ENCODE data around the gene FOCAD. TPM values are rescaled to one million over a fixed set of nuclear protein-coding genes. Genes with fewer than 3 reads are reported as not detected.
A peak's percentile ranks its signal among the peaks of the same experiment; 100 is the strongest.

The FOCAD gene
- total RNA-seq, 1 experiment from 2014 or later = 33.5 TPM

DNA sequence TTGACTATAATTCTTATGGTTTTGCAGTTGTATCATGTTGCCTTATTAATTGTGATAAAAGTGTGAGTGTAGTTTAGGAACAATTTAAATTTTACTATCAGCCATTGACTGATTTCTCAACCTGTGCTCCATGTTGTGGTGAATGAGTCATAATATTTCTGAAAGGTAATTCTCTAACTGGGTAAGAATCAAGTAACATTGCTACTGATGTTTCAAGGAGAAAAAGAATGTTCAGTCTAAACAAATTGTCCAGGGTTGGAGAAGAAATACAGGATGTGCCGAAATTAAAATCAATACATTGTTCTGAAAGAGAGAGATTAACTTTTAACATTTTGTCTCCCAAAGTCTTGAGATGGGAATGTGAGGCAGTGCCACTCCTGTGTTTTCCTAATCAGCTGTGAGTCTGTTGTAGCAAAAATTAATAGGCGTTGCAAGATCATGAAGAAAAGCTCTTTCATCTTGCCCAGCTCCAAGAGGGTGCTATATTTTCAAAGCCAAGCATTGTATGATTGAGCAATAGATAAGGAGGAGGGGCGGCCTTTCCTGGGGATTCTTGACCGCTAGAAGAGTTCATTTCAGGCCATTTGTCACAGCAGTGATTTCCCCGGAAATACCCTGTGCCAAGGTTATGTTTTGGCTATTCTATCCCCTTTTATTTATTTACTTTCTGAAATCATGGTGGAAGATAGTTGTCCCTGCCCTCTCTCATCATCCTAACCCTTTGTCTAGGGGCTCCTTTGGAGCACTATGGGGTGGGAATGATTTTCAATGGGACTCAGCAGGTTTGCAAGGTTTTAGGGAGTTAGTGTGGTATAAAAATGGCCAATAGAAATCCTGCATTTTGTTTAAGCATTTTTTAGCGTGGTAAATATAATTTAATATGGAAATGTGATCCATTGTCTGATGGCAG, 151.6 kb downstream of the FOCAD start:
- in situ Hi-C loops (cut with HindIII; ENCODE audit: low sequenced_read_pairs) = no loop called here
- no peak for DNase-seq (ENCODE audit: low spot score)

DNA sequence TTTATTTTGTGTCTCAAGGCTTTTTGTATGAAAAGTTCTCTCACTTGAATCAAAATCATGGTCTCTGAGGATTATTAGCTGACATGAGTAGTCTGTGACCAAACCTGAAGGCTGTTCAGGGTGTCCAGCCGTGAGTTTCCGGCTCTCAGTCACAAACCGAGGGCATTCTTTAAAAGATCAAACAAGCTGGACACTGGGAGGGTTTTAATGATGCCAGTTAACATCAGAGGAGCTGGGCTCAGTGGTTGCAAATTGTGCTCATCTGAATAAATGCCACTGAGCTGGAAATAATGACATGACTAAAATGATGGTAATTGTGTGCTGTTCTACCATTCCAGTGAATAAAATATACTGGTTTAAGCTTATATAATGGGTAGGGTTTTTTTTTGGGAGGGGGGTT, 153.1 kb downstream of the FOCAD start:
- peak; percentile 9 for DNase-seq (ENCODE audit: low spot score)
- in situ Hi-C loops (cut with HindIII; ENCODE audit: low sequenced_read_pairs) = no loop called here

DNA sequence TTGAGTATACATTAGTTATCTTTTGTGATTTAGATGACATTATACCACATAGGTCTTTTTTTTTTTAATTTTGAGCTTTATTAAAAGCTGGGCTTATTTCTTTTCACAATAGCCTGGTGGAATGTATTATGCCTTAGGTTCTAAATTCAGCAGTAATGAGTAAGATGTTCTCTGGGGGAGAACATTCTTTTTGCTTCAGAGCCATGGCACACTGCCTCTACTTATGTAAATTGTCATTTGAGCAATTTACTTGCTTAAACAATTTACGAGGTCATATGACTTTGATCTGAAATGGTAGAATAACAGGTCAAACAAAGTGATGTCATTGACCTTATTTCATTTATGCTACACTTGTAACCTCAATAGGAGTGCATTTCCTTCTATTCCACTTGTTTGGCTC, 154.2 kb downstream of the FOCAD start:
- no peak for DNase-seq (ENCODE audit: low spot score)
- in situ Hi-C loops (cut with HindIII; ENCODE audit: low sequenced_read_pairs) = no loop called here

DNA sequence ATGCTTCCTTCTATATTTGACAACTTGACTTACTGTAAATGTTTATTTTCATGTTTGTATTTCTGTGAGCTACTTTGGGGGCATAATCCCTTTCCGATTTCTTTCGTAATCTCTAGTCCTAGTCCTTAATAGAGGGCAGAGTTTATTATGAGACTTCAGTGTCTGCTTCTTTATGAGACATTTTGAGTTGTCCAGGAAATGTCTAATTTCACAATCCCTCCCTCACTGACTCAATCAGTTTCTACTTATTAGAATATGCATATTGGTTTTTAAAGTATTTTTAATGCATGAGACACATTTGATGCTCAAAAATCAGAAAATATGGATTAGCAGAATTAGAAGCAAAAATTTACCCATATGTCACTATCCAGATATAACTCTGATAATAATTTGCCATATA, 160.9 kb downstream of the FOCAD start:
- DNase-seq (ENCODE audit: low spot score) = no peak
- in situ Hi-C loops (cut with HindIII; ENCODE audit: low sequenced_read_pairs) = no loop called here

GRCh38 chr9:20848490-20848889, 164.4 kb downstream of the FOCAD start:
- DNase-seq (ENCODE audit: low spot score) = no peak
- in situ Hi-C loops (cut with HindIII; ENCODE audit: low sequenced_read_pairs) = no loop called here

- DNase-seq (ENCODE audit: low spot score) = peak; percentile 6
Observed at GRCh38 chr9:20853866-20854265, 169.8 kb downstream of the FOCAD start.

GRCh38 chr9:20854444-20854843, 170.4 kb downstream of the FOCAD start:
- in situ Hi-C loops (cut with HindIII; ENCODE audit: low sequenced_read_pairs) = no loop called here
- DNase-seq (ENCODE audit: low spot score) = no peak

More at GRCh38 chr9:20853866-20854265, 169.8 kb downstream of the FOCAD start:
- in situ Hi-C loops (cut with HindIII; ENCODE audit: low sequenced_read_pairs) = no loop called here

- in situ Hi-C loops (cut with HindIII; ENCODE audit: low sequenced_read_pairs) = no loop called here
- no peak for DNase-seq (ENCODE audit: low spot score)
Observed at GRCh38 chr9:20863945-20864344, 179.9 kb downstream of the FOCAD start.

GRCh38 chr9:20865347-20865746, 181.3 kb downstream of the FOCAD start:
- in situ Hi-C loops (cut with HindIII; ENCODE audit: low sequenced_read_pairs) = no loop called here
- no peak for DNase-seq (ENCODE audit: low spot score)

DNA sequence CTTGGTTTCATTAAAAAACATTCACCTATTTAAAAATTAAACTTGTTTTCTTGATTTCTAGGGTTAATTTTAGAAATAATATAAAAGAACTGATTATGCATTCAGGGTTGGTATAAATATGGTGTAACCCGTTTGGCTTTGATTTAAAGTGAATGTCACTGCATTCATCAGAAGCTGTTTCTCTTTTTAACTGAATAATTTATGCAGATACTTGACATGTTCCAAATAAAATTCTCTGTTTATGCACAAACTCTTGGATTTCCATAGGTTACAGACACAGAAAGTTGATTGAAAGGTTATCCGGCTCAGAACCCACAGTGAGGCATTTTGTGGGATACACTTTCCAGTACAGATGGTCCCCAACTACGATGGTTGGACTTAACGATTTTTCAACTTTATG, 186.1 kb downstream of the FOCAD start:
- in situ Hi-C loops (cut with HindIII; ENCODE audit: low sequenced_read_pairs) = no loop called here
- no peak for DNase-seq (ENCODE audit: low spot score)

GRCh38 chr9:20872340-20872977, 188.4 kb downstream of the FOCAD start:
- DNase-seq (ENCODE audit: low spot score) = no peak
- in situ Hi-C loops (cut with HindIII; ENCODE audit: low sequenced_read_pairs) = no loop called here

- in situ Hi-C loops (cut with HindIII; ENCODE audit: low sequenced_read_pairs) = no loop called here
- DNase-seq (ENCODE audit: low spot score) = no peak
Observed at GRCh38 chr9:20873240-20873865, 189.3 kb downstream of the FOCAD start.

DNA sequence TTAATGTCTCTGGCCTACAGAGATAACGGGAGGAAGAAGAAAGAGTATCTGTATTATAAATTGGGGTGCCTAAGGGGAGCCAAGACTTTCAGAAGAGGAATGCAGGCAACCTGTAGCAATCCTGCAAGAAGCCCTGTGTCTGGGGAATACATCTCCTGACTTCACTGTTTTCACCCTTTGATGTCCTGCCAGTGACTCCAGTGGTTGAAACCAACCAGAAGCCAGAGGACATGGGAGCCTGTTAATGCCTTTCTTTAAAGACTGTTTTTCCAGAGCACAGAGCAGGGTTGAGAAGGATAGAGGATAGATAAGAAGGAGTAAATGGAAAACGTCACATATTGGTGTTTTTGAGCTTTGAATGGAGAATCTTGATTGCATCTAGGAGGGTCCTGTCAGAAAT, 196.2 kb downstream of the FOCAD start:
- in situ Hi-C loops (cut with HindIII; ENCODE audit: low sequenced_read_pairs) = no loop called here
- DNase-seq (ENCODE audit: low spot score) = no peak

DNA sequence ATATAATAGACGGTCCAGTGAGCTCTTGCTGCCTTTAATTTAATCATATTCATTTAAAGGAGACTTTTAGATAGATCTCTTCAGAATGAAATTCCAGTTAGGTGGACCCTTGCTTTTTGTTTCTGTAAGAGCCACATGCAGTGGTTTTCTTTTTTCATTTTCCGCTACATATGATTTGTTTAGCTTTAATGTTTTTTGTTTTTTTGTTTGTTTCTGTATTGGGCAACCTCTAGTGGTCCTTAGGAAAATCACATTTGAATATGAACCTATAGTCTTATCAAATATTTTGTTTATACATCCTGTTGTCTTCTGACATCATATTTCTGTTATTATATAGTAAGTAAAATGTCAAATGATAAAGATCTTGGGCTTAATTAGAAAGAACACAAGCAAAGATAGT, 196.6 kb downstream of the FOCAD start:
- in situ Hi-C loops (cut with HindIII; ENCODE audit: low sequenced_read_pairs) = no loop called here
- no peak for DNase-seq (ENCODE audit: low spot score)

DNA sequence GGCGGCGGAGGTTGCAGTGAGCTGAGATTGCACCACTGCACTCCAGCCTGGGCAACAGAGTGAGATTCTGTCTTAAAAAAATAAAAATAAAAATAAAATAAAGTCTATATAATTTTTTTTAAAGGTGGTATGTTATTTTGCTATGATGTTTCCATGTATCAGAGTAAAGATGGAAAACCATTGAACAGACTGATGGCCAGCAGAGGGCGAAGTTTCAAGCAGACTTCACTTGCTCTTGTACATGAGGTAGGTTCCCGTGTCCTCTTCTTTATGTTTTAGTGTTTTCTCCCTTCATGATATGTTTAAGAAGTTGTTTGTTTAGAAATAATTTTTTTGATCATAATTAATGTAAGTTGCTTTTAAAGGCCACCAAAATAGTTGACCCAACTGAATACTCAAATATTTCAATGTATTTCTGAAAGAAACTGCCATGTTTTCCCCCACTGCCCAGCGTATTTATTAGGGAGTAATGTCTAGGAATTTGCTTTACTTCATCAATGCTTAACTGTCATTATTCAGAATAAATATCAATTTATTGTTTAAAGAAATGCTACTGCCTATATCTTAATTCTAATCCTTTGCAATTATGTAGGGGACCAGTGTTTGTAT, 201.0 kb downstream of the FOCAD start:
- in situ Hi-C loops (cut with HindIII; ENCODE audit: low sequenced_read_pairs) = no loop called here
- DNase-seq (ENCODE audit: low spot score) = peak; percentile 61

DNA sequence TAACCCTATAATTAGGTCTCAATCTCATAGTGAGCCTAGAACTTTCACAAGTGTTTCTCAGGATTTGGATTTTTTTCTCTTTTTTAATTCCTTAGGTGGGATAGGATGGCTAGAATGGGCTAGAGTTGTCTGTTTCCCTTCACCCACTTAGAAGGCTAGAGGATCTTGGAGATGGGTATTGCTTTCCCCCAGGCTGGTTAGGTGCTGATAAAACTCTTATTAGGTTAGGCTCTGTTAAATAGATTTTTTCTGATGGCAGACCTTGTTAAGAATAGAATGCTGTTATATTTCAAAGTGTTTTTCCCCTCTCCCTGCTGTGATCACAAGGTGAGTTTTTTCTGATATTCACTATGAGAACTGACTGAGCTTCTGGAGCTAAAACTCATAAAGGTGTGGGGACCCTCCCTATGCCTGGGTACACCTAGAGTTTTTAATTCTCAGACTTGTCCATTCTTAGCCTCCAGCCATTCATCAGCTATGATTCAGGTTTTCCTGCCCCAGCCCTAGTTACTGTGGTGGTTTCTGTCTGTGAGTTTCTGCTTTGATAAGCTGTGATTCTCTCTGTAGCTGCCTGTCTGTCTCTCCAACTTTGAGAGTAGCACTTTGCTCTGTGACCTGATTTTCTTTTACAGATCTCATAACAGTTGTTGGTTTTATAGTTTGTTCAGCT, 215.0 kb downstream of the FOCAD start:
- in situ Hi-C loops (cut with HindIII; ENCODE audit: low sequenced_read_pairs) = no loop called here
- DNase-seq (ENCODE audit: low spot score) = no peak

DNA sequence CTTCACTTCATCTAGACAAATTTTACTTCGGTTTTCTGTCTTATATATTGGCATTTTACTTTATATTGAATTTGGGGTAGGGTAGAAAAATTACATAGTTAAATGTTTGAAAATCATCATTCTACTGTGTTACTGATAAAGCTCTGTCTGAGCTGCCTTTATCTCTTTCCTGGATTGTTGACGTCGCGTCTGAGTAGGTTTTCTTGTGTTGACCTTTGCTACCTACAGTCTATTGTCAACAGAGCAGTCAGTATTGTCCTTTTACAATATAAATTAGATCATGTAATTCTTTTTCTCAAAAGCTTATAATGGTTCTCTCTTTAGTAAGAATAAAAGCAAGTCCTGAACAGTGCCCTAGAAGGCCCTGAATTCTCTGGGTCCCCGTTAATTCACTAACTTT, 219.2 kb downstream of the FOCAD start:
- in situ Hi-C loops (cut with HindIII; ENCODE audit: low sequenced_read_pairs) = no loop called here
- DNase-seq (ENCODE audit: low spot score) = no peak

DNA sequence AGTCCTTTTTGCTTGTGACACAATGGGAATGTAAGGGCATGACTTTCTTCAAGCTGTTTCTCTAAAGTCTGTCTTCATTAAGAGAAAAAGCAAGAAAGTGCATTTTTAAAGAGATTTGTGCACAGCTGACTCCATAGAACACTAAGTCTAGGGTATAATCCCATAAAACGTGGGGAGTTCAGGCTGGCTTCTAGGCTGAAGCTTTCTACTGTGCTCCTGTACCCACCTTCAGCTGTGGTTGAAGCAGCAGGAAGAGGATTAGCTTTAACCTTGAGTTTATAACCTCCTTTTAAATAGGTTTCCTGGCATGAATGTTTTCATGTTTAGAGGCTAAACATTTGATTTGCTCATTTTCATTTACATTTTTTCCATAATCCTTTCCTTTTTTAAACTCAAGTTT, 220.9 kb downstream of the FOCAD start:
- DNase-seq (ENCODE audit: low spot score) = no peak
- in situ Hi-C loops (cut with HindIII; ENCODE audit: low sequenced_read_pairs) = no loop called here

GRCh38 chr9:20906326-20906725, 222.3 kb downstream of the FOCAD start:
- in situ Hi-C loops (cut with HindIII; ENCODE audit: low sequenced_read_pairs) = no loop called here
- no peak for DNase-seq (ENCODE audit: low spot score)
